HepG2 (cell line): ENCODE results near the gene AKR1C2. TPM values are rescaled to one million over a fixed set of nuclear protein-coding genes. Genes with fewer than 3 reads are reported as not detected.

Experiments
- ATAC-seq: fragments of 200-7000 bp; cut with Tn5 transposase; 3 replicates; pipeline ENCODE4 v1.9.1; 2020; ENCODE audit warnings: mild to moderate bottlenecking, moderate library complexity
- BruUV-seq: library from RNA; stranded (reverse); fragments of 400-500 nt; replicated peaks from 2 replicates; lab custom pipeline; 2021; lab: Mats Ljungman, UMichigan
- CTCF ChIA-PET: fragments of 300-600 bp; formaldehyde crosslinking; extraction: SDS; loops from one replicate; lab custom pipeline; 2021; ENCODE audit warnings: low total read pairs, inconsistent platforms, low intra/inter-chr PET ratio; lab: Yijun Ruan, JAX
- POLR2A ChIA-PET: fragments of 350-600 bp; sonication (Branson Sonifier 250); formaldehyde crosslinking; loops from one replicate; lab custom pipeline; 2020; ENCODE audit warnings: antibody characterized with exemption, inconsistent platforms; lab: Yijun Ruan, JAX
- DNase-seq: peaks from one replicate; pipeline ENCODE4 v3.0.0-alpha.2; 2015; ENCODE audit warnings: low spot score
- FAIRE-seq: peaks from 3 replicates; lab custom pipeline; 2011; peaks lifted over from hg19 to GRCh38; lab: Jason Lieb, UNC
- H2AFZ ChIP-seq: one replicate; pipeline ENCODE4 v1.6.1; 2011; ENCODE audit warnings: low read length, inconsistent platforms
- H3K27ac ChIP-seq: fragments of 300-600 bp; 3 replicates; pipeline ENCODE4 v1.8.0; 2011; ENCODE audit warnings: mixed run types, mild to moderate bottlenecking, mixed read lengths, low read length, inconsistent platforms; ENCODE audit not compliant: insufficient read depth; ENCODE audit errors: extremely low read length
- H3K27me3 ChIP-seq, 2 experiments: fragments of 200-600 bp in 1 of 2; 2 replicates in 1 of 2; 3 replicates in 1 of 2; pipeline versions ENCODE4 v1.6.0 to v1.8.0; 2011; ENCODE audit warnings: low read length in 2 of 2, mild to moderate bottlenecking in 2 of 2, moderate library complexity in 2 of 2, inconsistent platforms in 1 of 2; ENCODE audit not compliant: insufficient read depth in 2 of 2, control insufficient read depth in 1 of 2
- H3K36me3 ChIP-seq, 2 experiments: fragments of 200-600 bp in 1 of 2; replicated peaks in 1 of 2; 2 replicates in 1 of 2; 3 replicates in 1 of 2; pipeline versions ENCODE4 v1.5.1 to v1.8.0; 2011; ENCODE audit warnings: low read length in 2 of 2, inconsistent platforms in 1 of 2; ENCODE audit not compliant: insufficient read depth in 2 of 2, control insufficient read depth in 1 of 2
- H3K4me1 ChIP-seq: 2 replicates; pipeline ENCODE4 v1.5.1; 2012; ENCODE audit warnings: low read length, inconsistent platforms; ENCODE audit not compliant: insufficient read depth
- H3K4me2 ChIP-seq: 2 replicates; pipeline ENCODE4 v1.6.0; 2011; ENCODE audit warnings: low read depth, low read length, inconsistent platforms
- H3K4me3 ChIP-seq, 3 experiments: fragments of 200-600 bp in 1 of 3; sonication (generic), shearing (Covaris generic) in 1 of 3; replicated peaks in 1 of 3; 2 replicates each; pipeline ENCODE4 v1.5.1; 2011 to 2016; ENCODE audit warnings: low read length in 3 of 3, inconsistent platforms in 2 of 3, low read depth in 2 of 3, mild to moderate bottlenecking in 2 of 3, control low read depth in 1 of 3, mixed read lengths in 1 of 3; ENCODE audit not compliant: insufficient read depth in 1 of 3
- H3K79me2 ChIP-seq: one replicate; pipeline ENCODE4 v1.6.1; 2011; ENCODE audit warnings: low read length, inconsistent platforms; ENCODE audit not compliant: insufficient read depth
- H3K9ac ChIP-seq: 2 replicates; pipeline ENCODE4 v1.6.0; 2011; ENCODE audit warnings: mild to moderate bottlenecking, low read depth, low read length, inconsistent platforms; ENCODE audit not compliant: insufficient read depth
- H3K9me3 ChIP-seq: 2 replicates; pipeline ENCODE4 v1.5.1; 2012; ENCODE audit warnings: mild to moderate bottlenecking, low read length
- H4K20me1 ChIP-seq: 2 replicates; pipeline ENCODE4 v1.6.0; 2011; ENCODE audit warnings: inconsistent platforms, mild to moderate bottlenecking, low read length, moderate library complexity; ENCODE audit not compliant: insufficient read depth
- FOXO1 ChIP-seq: sonication (generic); formaldehyde crosslinking; IDR thresholded peaks from 2 replicates; pipeline ENCODE4 v1.4.0; 2020; ENCODE audit warnings: missing genetic modification reagents
- HOXA7 ChIP-seq: sonication (generic); formaldehyde crosslinking; IDR thresholded peaks from 2 replicates; pipeline ENCODE4 v1.8.1; 2022; ENCODE audit warnings: mild to moderate bottlenecking, missing genetic modification reagents, moderate library complexity
- MAFK ChIP-seq, 2 experiments: IDR thresholded peaks in 1 of 2; conservative IDR thresholded peaks in 1 of 2; 2 replicates each; pipeline ENCODE4 v1.6.1; 2011; ENCODE audit warnings: improper control_type of control experiment in 2 of 2, low read length in 2 of 2
- RFX1 ChIP-seq: fragments of 450-650 bp; IDR thresholded peaks from 2 replicates; pipeline ENCODE4 v1.6.1; 2017
- ZBTB21 ChIP-seq: sonication (generic); formaldehyde crosslinking; IDR thresholded peaks from 2 replicates; pipeline ENCODE4 v1.4.0; 2020; ENCODE audit warnings: missing genetic modification reagents
- ZBTB40 ChIP-seq, 2 experiments: fragments of 450-650 bp in 1 of 2; sonication (generic) in 1 of 2; formaldehyde crosslinking in 1 of 2; IDR thresholded peaks; 2 replicates each; pipeline versions ENCODE4 v1.6.1 to v1.8.0; 2016 to 2022; ENCODE audit warnings: antibody characterized with exemption in 1 of 2, mild to moderate bottlenecking in 1 of 2, missing genetic modification reagents in 1 of 2
- ZMYM2 ChIP-seq: sonication (generic); formaldehyde crosslinking; IDR thresholded peaks from 2 replicates; pipeline ENCODE4 v1.8.0; 2022; ENCODE audit warnings: mild to moderate bottlenecking, missing genetic modification reagents
- ZNF503 ChIP-seq: sonication (generic); formaldehyde crosslinking; IDR thresholded peaks from 2 replicates; pipeline ENCODE4 v1.4.0; 2020; ENCODE audit warnings: missing genetic modification reagents
- ZNF512B ChIP-seq: sonication (generic); formaldehyde crosslinking; IDR thresholded peaks from 2 replicates; pipeline ENCODE4 v1.5.1; 2020; ENCODE audit warnings: missing genetic modification reagents, mild to moderate bottlenecking, borderline replicate concordance
- ZNF558 ChIP-seq: sonication (generic); formaldehyde crosslinking; IDR thresholded peaks from 2 replicates; pipeline ENCODE4 v1.9.0; 2022; ENCODE audit warnings: mild to moderate bottlenecking, missing genetic modification reagents, borderline replicate concordance
- WGBS: methylation state at CpG from one replicate; pipeline ENCODE4 v1.1.6; 2017; ENCODE audit warnings: low lambda C conversion rate; 5-methylcytosine and 5-hydroxymethylcytosine counted together
- in situ Hi-C: cut with HindIII; loops from 2 replicates; pipeline ENCODE4 v1.10.0; 2017; ENCODE audit warnings: low pct_unique_long_range_greater_than_20kb; ENCODE audit not compliant: extremely low pct_ligation_motif_present
- intact Hi-C: fragments of 100-400 bp; cut with micrococcal nuclease; formaldehyde crosslinking; loops from one replicate; pipeline ENCODE4 v1.10.0; 2022; ENCODE audit not compliant: unreplicated experiment
- polyA plus RNA-seq, 8 experiments: library from polyadenylated mRNA; depleted of rRNA in 3 of 8; stranded (reverse) in 7 of 8; unstranded in 1 of 8; fragments of >200 nt; fragmentation: Illumina TruSeq in 4 of 8; extraction: Trizol in 4 of 8; gene quantifications; 2 replicates each; pipeline versions ENCODE4 v1.2.1 to v1.2.3, GENCODE V29; 2011 to 2016; ENCODE audit warnings: low read depth in 4 of 8, missing spikeins in 1 of 8, mixed read lengths in 1 of 8; ENCODE audit not compliant: insufficient read depth in 1 of 8
- total RNA-seq, 5 experiments: library from RNA; depleted of rRNA; stranded (reverse); fragments of >200 nt; fragmentation: Illumina TruSeq; extraction: Trizol; gene quantifications; 2 replicates each; pipeline ENCODE4 v1.2.3, GENCODE V29; 2016; ENCODE audit warnings: low read depth in 1 of 5

Gene AKR1C2
- total and polyA plus RNA-seq, 2 of the 13 experiments (the other 11 are each of a cell fraction or from before 2014, with no cell fraction given), result 140 to 900 TPM

- no peak for DNase-seq
- ATAC-seq, result no peak
- FAIRE-seq, result no peak
- H3K27me3 ChIP-seq, result no peaks in the 10 kb centered on the region
- H4K20me1 ChIP-seq, result no peaks in the 10 kb centered on the region
- H3K36me3 ChIP-seq, result no peaks in the 10 kb centered on the region
- ChIA-PET CTCF (no interaction called here), POLR2A (no interaction called here)
- no peak overlapping the region for H3K4me3 ChIP-seq
- no TSS peak for BruUV-seq
- peaks cover 39% of the 10 kb centered on the region for H3K9me3 ChIP-seq
- H2AFZ ChIP-seq, result no peak overlapping the region
- no peak overlapping the region for H3K27ac ChIP-seq
- H3K79me2 ChIP-seq, result no peaks in the 10 kb centered on the region
- WGBS, result 39% methylated on average over 2 of the region's 2 CpGs
- no peak overlapping the region for H3K4me2 ChIP-seq
- H3K9ac ChIP-seq, result no peak overlapping the region
- H3K4me1 ChIP-seq, result no peaks in the 10 kb centered on the region
- intact Hi-C loops (no loop called here), in situ Hi-C loops (no loop called here)
- TF ChIP-seq RFX1 (no peak), ZNF512B (CRISPR knock-in tag) (no peak), ZBTB40 (IDR thresholded peaks at IDR 0.05) (no peak), ZBTB40 (CRISPR knock-in tag; IDR thresholded peaks at IDR 0.05) (no peak), FOXO1 (CRISPR knock-in tag) (no peak), ZNF558 (CRISPR knock-in tag) (no peak), ZMYM2 (no peak), ZNF503 (CRISPR knock-in tag) (no peak), MAFK (conservative IDR thresholded peaks at IDR 0.05 in 1 of 2, IDR thresholded peaks at IDR 0.05 in 1 of 2; ENCODE audit: low read length in 2 of 2) (peak in 1 of 2 experiments; percentile 27; a peak in 1 of 4 replicates), ZBTB21 (CRISPR knock-in tag) (no peak), HOXA7 (CRISPR knock-in tag) (no peak)
Observed at GRCh38 chr10:5033061-5033778, 29.6 kb upstream of the AKR1C2 start.
